HG02798 (cell line): ENCODE measurements around the gene PAPOLB.

Source experiments
- ATAC-seq: cut with Tn5 transposase; IDR thresholded peaks from one replicate; pipeline ENCODE4 v1.9.1; 2021; ENCODE audit warnings: mild to moderate bottlenecking; ENCODE audit not compliant: unreplicated experiment, poor library complexity

The PAPOLB gene

GRCh38 chr7:4842319-4843064 lies 19.3 kb downstream of the PAPOLB start:
- no peak for ATAC-seq

- no peak for ATAC-seq
Observed at GRCh38 chr7:4841836-4842235, 20.0 kb downstream of the PAPOLB start.

GRCh38 chr7:4841007-4841784 lies 20.6 kb downstream of the PAPOLB start:
- ATAC-seq: no peak

- ATAC-seq: no peak
Observed at GRCh38 chr7:4840079-4840501, 21.7 kb downstream of the PAPOLB start.

- no peak for ATAC-seq
Observed at GRCh38 chr7:4838626-4839334, 23.1 kb downstream of the PAPOLB start.

- ATAC-seq: no peak
Observed at GRCh38 chr7:4837803-4838625, 23.8 kb downstream of the PAPOLB start.

- ATAC-seq: no peak
Observed at GRCh38 chr7:4837041-4837802, 24.6 kb downstream of the PAPOLB start.

- no peak for ATAC-seq
Observed at GRCh38 chr7:4836206-4836661, 25.6 kb downstream of the PAPOLB start.

- ATAC-seq: no peak
Observed at GRCh38 chr7:4835398-4836205, 26.2 kb downstream of the PAPOLB start.

GRCh38 chr7:4834601-4835397 lies 27.0 kb downstream of the PAPOLB start:
- ATAC-seq: no peak

GRCh38 chr7:4833691-4834600 lies 27.9 kb downstream of the PAPOLB start:
- ATAC-seq: no peak

GRCh38 chr7:4833176-4833575 lies 28.7 kb downstream of the PAPOLB start:
- ATAC-seq: no peak

- no peak for ATAC-seq
Observed at GRCh38 chr7:4832711-4833110, 29.1 kb downstream of the PAPOLB start.

GRCh38 chr7:4831723-4832495 lies 29.9 kb downstream of the PAPOLB start:
- ATAC-seq: no peak

GRCh38 chr7:4830176-4830575 lies 31.7 kb downstream of the PAPOLB start:
- ATAC-seq: no peak

GRCh38 chr7:4828720-4829383 lies 33.0 kb downstream of the PAPOLB start:
- ATAC-seq: no peak
